CD4-positive, alpha-beta T cell treated with Interleukin-17A for 1 hour (primary cell): Measurements from ENCODE around the gene SLC1A7.
A peak's percentile ranks its signal among the peaks of the same experiment; 100 is the strongest.

ENCODE experiments used
- DNase-seq: peaks from one replicate; pipeline ENCODE4 v3.0.0-alpha.2; 2020

Gene SLC1A7

GRCh38 chr1:53158900-53159299 lies 16.5 kb upstream of the SLC1A7 start:
- no peak for DNase-seq

DNA sequence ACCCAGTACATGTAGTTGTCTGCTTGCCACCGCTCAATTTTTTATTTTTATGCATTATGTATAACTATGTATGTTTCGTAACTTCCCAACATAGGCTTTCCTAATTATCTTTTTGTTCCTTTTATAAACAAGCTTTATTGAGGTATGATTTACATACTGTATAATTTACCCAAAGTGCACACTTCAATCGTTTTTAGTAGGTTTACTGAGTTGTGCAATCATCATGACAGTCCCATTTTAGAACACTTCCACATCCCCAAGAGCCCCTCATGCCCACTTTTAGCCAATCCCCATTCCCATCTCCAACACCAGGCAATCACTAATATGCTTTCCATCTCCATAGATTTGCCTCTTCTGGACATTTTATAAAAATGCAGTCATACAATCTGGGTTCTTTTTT lies 14.3 kb upstream of the SLC1A7 start:
- no peak for DNase-seq

DNA sequence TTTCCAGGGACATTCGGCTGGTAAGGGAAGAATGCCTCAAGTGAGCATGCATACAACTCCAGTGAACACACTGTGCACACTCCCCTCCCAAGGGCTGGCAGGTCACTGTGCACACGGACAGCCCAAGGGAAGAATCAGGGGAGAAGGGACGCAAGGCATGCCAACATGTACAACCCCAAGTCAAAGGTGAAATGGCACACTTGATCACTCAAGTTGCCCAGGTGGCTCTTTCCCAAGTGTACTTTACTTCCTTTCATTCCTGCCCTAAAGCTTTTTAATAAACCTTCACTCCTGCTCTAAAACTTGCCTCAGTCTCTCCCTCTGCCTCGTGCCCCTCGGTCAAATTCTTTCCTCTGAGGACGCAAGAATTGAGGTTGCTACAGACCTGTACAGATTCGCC lies 13.5 kb upstream of the SLC1A7 start:
- DNase-seq: no peak

- DNase-seq: no peak
Observed at GRCh38 chr1:53155534-53155933, 13.1 kb upstream of the SLC1A7 start.

DNA sequence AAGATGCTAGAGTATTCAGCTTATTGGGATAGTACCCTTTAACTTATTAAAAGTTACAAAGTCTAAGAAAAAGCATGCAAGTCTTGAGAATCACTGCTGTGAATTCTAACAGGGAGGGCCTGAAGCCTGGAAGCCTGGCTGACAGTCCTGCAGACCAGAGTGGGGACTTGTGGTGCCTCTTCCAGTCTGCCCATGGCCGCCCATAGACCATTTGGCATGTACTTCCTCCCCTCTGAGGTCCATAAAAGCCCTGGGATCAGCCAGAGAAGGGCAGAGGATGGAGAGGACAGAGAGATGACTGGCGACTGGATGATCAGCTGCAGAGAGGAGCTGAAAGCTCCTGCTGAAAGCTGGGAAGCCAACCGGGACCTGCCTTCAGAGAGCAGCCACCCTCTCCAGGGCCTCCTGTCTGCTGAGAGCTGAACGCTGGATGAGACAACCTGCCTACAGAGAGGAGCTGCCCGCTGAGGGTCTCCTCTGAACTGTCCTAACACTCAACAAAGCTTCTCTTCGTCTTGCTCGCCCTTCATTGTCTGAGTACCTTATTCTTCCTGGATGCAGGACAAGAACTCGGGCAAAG lies 12.5 kb upstream of the SLC1A7 start:
- no peak for DNase-seq

- no peak for DNase-seq
Observed at GRCh38 chr1:53153752-53154151, 11.3 kb upstream of the SLC1A7 start.

- no peak for DNase-seq
Observed at GRCh38 chr1:53148123-53148522, 5.7 kb upstream of the SLC1A7 start.

DNA sequence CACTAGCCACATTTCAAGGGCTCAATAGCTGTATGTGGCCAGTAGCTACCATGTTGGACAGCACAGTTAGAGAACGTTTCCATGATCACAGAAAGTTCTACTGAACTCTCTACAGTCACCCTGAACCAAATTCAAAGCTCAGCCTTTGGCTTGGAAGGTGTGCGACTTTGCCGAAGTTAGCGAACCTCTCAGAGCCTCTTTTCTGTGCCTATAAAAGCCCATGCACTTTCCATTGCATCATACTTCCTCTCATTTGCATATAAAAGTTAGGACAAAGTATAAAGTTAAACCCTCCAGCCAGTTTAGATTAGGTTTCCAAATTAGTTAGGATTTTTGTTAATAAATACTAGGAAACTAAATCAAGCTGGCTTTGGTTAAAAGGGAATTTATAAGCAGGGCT lies 4.7 kb upstream of the SLC1A7 start:
- DNase-seq: no peak

DNA sequence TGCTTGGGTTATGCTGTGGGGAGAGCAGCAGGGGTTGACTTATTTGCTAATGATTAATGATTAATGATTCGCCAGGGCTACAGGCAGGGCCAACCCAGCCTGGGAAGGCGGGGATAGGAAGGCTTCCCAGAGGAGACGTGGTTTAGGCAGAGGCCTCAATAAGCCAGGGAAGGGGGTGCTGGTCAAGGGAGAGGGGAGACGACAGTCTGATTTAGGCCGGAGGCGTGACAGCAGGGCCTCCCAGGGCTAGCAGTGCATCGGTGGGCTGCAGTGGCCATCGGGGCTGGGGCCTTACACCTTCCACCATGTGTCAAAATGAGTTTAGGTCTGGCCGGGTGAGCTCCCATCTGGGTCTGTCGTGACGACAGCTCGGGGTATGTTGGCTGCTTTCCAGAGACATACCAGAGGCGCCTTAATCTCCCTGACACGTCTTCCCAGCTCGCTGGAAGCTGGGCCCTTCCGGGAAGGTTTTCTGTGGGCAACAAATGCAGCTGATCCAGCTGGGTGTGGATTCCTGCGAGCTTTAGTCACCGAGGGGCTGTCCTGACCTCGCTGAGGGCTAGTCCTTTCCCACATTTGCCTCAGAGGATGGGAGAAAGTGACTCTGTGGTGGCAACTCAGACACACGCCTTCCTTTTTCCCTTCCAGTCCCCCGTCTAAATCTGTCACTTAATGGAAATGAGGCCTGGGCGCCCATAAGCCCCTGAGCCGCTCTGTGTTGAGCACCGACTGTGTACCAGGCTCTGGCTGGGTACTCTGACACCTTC lies 3.7 kb upstream of the SLC1A7 start:
- no peak for DNase-seq

DNA sequence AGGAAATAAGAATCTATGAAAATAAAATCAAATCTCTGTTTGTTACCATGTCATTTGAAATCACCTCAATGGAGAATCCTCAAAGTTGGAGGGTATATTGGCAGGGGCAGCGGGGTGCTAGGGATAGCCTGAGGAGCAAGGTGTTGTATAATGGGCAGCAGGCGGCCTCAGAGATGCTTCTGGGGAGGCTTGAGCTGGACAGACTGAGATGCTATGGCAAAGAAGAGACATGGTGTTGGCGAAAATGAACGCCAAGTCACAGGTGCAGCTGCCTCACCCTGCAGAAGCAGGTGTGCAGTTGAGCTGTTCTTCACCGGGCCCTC lies 3.1 kb upstream of the SLC1A7 start:
- DNase-seq: no peak

GRCh38 chr1:53145051-53145600 lies 2.7 kb upstream of the SLC1A7 start:
- DNase-seq: no peak

GRCh38 chr1:53144201-53144600 lies 1.8 kb upstream of the SLC1A7 start:
- no peak for DNase-seq

GRCh38 chr1:53143527-53143926 lies 1.1 kb upstream of the SLC1A7 start:
- no peak for DNase-seq

GRCh38 chr1:53141487-53142055 lies 867 bp downstream of the SLC1A7 start:
- DNase-seq: no peak

GRCh38 chr1:53140451-53140850 lies 2.0 kb downstream of the SLC1A7 start:
- DNase-seq: no peak

DNA sequence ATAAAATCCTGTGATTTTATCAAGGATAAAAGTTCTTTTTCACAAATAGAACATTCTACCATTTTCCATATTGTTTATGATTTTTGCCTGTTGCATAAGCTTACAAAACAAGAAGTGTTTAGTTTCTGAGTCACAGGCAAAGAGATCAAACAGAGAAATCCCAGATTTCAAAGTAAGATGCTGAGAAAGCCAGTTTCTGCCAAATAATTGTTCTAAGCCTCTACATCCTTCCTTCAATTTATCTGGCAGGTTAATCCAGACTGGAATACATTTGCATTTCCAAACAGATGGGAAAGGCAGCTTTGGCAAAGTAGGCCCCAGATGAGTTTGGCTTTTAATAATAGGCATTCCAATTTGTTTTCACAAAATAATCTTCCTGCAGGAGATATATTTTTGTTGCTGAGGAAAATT lies 2.5 kb downstream of the SLC1A7 start:
- DNase-seq: no peak

- no peak for DNase-seq
Observed at GRCh38 chr1:53138991-53139884, 3.2 kb downstream of the SLC1A7 start.

GRCh38 chr1:53137729-53138128 lies 4.7 kb downstream of the SLC1A7 start:
- no peak for DNase-seq

- DNase-seq: peak; percentile 45
Observed at GRCh38 chr1:53135735-53136114, 6.7 kb downstream of the SLC1A7 start.

DNA sequence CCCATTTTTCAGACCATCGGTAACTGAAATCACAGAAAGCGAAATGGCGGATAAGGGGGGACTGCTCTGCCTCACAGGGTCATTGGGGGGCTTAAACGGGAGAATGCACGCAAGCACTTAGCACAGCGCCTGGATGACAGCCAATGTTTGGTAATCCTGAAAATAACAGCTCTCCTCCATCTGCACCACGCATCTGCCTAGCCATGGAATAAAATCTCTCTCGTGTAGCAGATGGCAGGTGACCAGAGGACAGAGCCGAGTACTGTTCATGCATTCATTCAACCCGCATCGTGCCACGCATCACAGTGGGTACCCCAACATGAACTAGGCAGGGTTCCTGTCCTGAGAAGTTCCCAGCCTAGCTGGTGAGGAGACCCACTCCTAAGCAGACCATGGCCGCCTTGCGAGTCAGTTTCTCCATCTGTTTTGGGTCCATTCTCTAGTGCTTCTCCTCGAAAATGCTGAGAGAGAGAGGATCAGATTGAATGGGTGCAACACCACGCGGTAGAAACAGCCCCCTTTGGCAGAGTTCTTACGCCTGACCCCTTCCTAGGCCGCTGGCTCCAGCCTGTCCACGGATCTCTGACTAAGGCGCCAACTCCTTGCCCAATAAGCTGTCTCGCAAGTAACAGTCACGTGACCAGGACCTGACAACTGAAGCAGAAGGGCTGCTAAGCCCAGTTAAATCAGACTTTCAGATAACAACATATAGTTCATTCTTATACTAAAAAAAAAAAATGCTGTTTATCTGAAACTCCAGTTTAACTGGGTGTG lies 7.3 kb downstream of the SLC1A7 start:
- peak; percentile 8 for DNase-seq

GRCh38 chr1:53134042-53134485 lies 8.4 kb downstream of the SLC1A7 start:
- DNase-seq: no peak

- no peak for DNase-seq
Observed at GRCh38 chr1:53133261-53134041, 9.0 kb downstream of the SLC1A7 start.
